ENCODE measurements around the gene MRPL11.

Gene MRPL11

DNA sequence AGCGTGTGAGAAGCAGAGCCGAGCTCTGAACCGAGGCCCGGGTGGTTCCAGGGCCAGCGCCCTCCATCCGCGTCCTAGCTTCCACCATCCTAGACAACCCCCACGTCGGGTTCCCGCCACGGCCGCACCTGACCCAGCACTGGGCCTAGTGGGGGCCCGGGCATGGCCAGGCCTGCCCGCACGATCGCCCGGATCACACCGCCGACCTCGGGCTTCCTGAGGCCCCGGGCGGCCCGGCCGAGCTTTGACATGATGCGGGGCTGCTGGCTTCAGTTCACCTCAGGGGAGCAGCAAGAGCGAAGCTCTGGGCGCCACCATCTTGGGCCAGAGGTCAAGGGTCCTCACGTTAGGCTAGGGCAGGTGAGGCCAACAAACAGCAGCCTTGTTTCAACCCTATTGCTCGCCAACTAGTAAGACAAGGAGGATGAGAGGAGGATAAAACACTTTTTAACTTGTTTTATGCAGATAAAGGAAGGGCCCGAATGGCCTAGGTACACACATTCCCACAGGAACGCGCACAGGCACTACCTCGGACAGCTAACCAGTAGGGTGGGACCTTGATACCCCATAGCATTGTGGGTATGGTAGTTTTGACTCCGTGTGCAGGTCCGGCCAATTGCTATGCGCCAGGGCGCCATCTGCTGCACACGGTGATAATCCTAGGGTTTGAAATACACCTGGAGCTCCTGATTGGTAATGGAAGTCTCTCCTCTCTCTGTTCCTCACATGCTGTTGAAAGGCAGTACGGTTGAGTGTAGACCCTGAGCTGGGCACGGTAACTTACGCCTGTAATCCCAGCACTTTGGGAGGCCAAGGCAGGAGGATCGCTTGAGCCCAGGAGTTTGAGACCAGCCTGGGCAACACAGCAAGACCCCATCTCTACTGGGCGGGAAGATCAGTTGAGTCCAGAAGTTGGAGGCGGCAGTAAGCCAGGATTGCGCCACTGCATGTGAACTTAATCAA lies at the start of gene MRPL11:
MRPL11 (minus strand) TSS at position 345 of the 963 bp plus-strand sequence; CDS start at position 251, 94 bp downstream.
- DNase-seq (ENCODE audit: low read depth, low spot score), result peak; percentile 86

DNA sequence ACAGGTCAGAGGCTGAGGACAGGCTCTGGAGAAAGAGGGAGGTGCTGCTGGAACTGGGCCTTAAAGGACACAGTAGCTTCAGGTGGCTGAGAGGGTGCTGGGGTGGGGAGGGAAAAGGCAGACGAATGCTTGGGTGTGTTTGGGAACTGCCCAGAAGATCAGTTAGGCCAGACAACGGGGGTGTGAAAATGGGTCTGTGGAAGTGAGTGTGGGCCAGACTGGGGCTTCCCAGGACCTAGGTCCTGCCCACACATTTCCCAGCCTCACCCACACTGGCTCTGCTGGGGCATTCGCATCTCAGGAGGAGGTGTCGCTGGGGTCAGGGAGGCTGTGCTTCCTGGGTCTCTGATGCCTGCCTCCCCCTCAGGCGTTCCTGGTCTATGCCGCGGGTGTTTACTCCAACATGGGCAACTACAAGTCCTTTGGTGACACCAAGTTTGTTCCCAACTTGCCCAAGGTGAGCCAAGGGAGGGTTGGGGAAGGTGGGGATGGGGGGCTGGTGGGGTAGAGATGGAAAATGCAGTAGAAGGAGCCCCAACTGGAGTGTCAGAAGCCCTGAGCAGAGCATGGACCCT lies 46.2 kb upstream of the MRPL11 start:
- DNase-seq (ENCODE audit: low read depth, low spot score), result no peak

DNA sequence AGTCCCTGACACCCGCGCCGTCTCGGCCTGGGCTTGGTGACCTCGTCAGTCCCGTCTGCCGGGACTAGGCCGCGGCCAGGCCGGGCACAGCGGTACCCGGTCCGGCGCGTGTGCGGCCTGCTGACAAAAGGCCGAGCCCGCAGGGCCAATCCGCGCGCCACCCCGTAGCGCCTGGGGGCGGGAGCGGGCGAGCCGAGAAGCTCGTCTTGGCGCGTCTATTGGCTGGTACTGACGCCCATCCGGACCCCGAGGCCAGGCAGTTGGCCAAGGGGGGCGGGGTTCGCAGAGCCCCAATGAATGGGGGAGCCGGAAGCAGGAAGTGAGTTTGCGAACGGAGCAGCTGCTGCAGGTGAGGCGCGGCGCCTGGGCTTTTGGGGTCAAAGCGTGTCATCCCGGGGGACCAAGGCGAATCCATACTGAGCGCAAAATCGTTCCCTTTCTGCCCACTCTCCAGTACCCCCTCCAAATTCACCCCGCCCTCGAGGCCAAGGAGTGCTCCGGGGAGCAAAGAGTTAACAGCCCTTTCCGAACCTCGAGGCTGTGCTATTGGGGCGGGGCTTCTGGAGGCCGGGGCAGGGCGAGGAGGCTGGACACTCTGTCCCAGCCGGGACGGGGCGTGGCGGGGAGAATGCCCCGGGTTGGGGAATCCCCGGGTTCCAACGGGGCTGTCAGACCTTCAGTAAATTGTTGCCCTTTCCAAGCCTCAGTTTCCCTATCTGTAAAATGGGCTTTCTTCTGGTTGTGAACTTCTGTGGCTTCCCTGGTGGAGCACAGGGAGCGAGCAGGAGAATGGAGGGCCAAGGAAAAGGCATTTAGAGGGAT lies 41.7 kb upstream of the MRPL11 start, which contains the start of gene DPP3:
DPP3 (plus strand) TSS at position 318 of the 822 bp plus-strand sequence. CDS start 1,767 bp downstream, outside the sequence.
- DNase-seq (ENCODE audit: low read depth, low spot score), result peak; percentile 84

DNA sequence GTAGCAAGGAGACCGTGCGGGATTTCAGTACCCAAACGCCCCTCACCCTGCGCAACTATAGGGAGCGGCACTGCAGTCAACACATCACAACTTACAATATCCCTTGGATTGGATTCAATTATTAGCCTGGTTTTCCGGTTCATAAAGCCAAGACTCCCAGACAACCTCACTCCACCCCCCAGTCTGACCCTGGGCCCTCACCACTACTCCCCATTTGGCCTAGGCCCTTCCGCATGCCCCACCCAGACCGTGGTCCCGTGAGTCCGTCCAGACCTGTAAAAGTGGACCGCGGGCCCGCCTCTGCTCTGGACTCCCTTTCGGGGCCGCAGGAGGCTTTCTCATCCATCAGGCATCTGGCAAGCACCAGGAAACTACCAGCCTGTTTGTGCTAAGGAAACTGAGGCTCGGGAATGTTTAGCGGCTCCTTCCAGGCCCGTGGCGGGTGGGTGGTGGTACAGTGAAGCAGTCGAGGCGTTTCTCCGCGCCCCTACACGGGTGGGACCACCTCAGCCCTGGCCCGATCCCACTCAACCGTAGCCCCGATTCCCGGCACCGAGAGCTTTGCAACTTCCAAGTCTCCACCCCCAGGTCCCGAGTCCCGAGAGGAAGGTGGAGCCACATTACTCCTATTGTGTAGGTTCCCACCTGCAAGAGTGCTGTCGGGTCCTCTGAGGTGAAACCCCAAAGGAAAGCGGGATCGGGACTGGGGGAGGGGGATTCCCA lies 40.9 kb upstream of the MRPL11 start:
- no peak for DNase-seq (ENCODE audit: low read depth, low spot score)

DNA sequence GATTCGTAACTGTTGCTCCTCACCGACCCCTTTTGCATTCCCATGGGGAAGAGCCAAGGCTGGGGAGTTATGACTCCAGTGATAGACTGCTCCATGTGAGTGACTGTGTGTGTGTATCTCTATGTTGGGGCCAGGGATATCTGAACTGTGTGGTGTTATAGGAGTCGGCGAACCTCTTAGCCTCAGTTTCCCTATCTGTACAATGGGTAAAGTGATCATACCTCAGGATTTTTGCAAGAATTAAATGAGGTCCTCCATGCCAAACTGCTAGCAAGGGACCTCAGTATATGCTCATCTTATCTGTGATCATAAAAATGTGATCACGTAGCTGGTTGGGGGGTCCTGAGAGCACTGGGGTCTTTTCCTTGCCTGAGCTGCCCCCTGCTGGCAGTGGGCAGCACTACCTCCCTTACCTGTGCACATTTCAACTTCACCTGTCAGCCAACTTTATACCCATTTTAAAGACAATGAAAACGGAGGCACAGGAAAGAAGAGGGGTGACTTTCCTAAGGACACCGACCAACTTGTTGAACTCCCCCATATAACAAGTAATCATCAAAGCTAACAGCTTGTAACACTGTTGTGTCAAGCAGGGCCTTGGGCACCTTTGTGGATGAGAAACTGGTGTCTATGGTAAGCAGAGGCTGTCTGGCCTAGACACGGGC lies 40.2 kb upstream of the MRPL11 start:
- DNase-seq (ENCODE audit: low read depth, low spot score), result no peak

DNA sequence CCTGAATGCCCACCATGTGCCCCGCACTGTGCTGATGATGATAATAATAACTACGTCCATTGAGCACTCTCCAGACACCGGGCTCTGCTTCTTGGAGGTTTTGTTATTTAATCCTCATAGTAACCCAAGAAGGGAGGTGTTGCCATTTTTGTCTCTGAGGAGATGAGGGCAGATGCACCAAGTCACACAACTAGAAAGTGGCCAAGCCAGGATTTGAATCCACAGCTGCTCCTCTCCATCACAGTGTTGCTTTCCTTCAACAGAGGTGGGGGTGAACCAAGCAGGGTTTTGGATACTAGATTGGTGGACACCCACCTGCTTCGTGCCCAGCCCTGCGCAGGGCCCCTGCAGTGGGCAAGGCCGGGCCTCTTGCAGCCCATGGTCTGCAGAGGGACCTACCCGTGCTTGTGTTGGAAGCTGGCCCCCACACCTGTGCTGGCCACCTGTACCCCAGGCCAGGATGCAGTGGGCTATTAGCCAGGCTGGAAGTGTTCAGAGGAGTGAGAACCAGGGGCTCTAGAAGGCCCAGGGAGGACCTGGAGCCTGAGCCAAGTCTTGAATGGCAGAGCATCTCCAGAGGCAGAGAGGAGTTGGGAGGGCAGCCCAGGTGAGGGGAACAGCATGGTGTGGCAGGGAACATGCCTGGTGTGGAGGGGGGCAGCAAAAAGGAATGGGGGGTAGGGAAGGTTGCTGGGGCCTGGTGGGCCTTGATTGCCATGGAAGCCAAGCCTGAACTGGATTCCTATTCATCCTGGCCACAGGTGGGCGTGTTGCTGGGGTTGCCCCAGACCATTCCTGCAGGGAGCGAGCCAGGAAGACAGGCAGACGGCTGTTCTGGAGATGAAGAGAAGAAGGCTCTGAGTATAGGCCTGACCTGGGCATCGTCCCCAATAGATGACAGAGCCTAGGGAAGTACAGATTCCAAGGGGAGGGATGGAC lies 38.9 kb upstream of the MRPL11 start:
- DNase-seq (ENCODE audit: low read depth, low spot score), result no peak

DNA sequence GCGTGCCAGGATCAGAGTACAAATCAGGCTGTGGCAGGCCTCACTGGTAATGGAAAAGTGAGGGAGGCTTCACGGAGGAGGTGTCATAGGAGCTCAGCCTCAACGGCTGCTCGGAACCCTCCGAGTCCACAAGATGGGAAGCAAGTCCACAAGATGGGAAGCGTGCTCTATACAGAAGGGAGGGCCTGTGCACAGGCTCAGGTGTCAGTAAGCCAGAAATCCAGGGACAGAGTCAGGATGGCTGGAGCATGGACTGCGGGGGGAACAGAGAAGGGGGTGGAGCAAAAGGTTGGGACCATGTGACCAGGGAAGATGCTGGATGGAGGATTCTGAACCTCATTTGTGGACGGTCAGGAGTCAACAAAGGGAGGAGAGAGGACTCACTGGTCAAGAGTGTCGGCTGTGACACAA lies 38.2 kb upstream of the MRPL11 start:
- no peak for DNase-seq (ENCODE audit: low read depth, low spot score)

DNA sequence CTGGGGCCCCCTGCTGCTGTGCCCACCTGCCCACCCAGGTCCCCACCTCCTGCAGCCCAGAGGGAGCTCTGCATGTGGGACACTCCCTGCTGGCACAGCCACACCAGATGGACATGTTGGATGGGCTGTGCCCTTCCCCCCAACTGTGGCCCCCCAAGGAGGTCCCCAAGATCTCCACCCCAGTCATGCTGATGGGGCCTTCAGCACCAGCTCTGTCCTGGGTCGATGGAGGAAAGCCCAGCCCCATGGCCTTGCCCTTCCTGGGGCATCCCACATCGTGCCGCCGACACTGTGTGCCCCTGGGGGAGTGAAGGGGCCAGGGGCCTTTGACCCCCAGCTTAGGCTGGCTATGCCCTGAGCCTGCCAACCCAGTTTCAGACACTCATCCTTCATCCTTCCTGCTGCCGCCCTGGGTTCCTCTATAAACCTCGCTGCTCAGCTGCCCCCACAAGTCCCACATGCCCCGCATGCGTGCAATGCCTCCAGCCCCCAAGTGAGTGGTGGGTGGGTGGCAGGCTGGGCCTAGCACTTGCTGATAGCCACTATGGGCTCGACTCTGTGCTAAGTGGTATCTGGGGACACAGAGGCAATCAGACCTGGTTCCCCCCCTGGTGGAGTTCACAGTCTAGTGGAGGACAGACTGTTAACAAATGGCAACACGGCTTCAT lies 37.7 kb upstream of the MRPL11 start:
- DNase-seq (ENCODE audit: low read depth, low spot score), result no peak

DNA sequence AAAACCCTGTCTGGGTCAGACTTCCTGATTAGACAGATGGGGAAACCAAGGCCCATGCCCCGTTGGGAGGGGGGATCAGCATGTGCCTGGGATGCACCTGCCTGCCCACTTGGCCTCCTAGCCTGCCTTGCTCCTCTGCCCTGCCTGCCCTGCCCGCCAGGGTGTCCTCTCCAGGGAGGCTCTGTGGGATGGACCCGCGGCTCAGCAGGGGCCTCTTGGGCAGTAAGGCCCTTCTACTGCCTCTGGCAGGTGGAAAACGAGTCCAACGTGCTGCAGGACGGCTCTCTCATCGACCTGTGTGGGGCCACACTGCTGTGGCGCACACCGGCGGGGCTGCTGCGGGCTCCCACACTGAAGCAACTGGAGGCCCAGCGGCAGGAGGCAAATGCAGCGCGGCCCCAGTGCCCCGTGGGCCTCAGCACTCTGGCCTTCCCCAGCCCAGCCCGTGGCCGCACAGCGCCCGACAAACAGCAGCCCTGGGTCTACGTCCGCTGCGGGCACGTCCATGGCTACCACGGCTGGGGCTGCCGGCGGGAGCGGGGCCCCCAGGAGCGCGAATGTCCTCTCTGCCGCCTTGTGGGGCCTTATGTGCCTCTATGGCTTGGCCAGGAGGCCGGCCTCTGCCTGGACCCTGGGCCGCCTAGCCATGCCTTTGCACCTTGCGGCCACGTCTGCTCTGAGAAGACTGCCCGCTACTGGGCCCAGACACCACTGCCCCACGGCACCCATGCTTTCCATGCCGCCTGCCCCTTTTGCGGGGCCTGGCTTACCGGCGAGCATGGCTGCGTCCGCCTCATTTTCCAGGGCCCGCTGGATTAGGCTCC lies 36.9 kb upstream of the MRPL11 start:
- DNase-seq (ENCODE audit: low read depth, low spot score), result no peak

DNA sequence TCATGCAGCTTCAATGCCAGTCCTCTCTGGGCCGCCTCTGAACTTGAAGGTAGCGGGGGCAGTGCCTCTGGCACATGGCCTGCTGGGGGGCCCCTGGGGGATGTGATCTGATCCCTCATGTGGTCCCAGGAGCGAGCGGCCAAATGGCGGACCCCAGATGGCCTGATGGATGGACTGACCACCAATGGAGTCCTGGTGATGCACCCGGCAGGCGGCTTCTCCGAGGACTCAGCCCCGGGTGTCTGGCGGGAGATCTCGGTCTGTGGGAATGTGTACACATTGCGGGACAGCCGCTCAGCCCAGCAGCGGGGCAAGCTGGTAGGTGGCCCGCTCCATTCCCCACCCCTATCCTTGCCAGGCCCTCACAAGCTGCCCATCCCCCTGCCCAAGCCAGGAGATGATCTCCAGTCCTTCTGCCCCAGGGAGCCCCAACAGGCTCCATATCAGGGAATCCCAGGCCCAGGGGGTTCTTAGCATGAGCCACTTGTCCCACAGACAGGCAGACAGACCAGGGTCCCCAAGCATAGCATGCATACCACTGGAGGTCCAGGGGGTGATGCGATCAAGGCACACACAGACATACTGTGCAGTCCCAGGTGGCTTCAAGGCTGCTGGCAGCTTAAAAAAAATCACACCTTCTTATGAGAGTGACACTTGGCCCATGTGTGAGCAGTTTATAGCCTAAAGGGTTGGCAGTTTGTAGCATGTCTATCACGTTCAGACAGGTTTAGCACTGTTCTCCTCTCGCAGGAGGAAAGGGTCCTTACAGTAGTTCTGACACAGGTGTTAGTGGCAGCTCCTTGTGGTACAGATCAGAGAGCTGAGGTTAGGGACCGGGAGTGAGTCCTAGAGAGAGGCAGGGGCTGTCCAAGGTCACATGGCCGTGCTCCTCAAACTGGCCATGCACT lies 35.2 kb upstream of the MRPL11 start:
- DNase-seq (ENCODE audit: low read depth, low spot score), result no peak

DNA sequence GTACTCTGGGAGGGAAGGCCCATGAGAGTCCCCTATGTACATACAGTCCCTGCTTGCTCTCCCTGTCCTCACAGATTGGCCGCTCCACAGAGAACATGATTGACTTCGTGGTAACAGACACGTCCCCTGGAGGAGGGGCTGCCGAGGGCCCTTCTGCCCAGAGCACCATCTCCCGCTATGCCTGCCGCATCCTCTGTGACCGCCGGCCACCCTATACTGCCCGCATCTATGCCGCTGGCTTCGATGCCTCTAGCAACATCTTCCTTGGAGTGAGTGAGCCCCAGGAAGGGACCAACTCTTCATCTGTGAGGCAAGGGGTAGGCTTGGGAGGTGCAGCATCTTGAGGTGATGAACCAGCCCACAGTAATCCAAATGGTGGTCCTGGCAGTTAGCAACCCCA lies 34.5 kb upstream of the MRPL11 start:
- no peak for DNase-seq (ENCODE audit: low read depth, low spot score)

DNA sequence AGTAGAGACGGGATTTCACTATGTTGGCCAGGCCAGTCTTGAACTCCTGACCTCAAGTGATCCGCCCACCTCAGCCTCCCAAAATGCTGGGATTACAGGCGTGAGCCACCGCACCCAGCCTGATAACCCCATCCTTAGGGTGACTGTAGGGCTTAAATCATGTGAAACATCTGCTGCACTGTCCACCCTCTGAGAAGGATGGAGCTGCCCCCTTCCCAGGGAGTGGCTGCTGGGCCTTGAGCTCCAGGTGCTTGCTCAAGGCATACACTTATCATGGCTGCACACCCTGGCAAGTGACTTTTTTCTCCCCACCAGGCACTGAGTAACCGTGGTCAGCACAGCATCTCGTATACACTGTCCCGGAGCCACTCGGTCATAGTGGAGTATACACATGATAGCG lies 33.4 kb upstream of the MRPL11 start:
- DNase-seq (ENCODE audit: low read depth, low spot score), result no peak

DNA sequence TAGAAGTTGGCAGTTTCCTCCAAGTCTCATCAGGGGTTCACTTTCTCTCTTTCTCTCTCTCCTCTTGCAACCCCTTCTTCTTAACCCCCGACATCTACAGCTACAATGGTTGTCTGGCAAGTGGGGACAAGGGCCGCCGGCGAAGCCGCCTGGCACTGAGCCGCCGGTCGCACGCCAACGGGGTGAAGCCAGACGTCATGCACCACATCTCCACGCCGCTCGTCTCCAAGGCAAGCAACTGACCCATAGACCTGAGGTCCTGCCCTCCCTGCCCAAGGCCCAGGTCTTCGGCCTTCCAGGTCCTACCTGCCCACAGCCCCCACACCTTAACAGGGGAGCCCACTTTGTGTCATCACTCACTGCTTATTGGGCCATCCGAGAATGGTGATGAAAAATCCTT lies 32.5 kb upstream of the MRPL11 start:
- no peak for DNase-seq (ENCODE audit: low read depth, low spot score)

DNA sequence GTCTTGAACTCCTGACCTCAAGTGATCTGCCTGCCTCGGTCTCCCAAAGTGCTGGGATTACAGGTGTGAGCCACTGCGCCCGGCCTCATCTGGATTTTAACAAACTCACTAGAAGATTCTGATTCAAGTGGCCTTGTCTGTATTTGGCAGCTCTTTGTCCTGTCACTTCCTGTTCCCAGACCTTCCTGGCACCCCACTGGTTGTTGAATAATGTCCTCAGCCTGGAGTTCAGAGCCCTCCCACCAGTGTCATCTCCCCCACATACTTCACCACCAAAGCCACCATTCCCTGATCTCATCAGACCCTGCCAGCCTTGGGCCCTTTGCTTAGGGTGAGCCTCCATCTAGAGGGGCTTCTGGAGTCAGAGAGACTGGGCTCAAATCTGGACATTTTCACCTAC lies 31.4 kb upstream of the MRPL11 start:
- no peak for DNase-seq (ENCODE audit: low read depth, low spot score)

DNA sequence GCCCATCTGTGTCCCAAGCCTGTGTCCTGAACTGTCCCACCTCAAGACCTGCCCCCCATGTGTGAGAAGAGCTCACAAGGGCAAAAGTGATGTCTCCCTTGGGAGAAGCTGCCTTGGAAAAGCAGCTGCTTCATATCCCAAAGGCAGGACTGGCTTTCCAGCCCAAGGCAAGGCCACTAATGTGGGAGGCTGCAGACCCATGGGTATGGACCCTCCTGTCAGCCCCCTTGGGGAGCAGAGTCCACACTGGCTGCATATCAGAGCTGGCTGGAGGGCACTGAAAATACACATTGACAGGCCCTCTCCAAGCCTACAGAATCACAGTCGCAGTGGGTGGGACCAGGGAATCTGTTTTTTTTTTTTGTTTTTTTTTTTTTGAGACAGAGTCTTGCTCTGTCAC lies 30.8 kb upstream of the MRPL11 start:
- DNase-seq (ENCODE audit: low read depth, low spot score), result no peak

DNA sequence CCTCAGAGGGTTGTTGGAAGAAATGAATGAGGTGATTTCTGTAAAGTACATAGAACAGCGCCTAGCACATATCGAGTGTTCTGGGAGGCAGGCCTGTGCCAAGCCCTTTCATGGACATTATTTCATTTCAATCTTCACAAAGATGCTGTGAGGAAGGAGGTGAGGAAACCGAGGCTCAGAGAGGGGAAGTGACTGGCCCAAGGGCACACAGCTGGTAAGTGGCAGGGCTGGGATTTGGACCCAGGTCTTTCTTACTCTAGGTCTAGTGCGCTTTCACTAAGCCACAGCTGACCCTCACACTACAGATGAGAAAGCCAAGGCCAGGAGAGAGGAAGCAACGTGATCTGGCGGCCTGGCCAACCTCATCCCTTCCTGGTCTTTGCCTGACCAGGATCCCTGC lies 30.0 kb upstream of the MRPL11 start:
- no peak for DNase-seq (ENCODE audit: low read depth, low spot score)

DNA sequence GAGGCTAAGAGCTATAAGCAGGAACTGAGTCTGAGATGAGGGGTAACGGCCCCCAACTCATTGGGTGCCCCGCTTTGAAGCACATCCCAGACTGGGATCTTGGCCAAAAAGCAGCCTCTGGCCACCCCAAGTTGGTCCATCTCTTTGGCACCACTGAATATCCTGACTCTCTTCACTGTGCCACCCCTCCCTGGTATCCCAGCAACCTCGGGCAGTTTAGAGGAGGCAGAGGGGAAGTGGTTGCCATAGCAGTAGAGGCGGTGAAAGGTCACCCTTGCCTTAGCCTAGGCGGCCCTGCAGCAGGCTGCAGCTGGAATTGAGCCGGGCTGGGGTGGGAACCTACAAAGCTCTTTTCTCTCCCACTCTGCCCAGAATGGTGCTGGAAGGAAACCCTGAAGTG lies 29.1 kb upstream of the MRPL11 start:
- DNase-seq (ENCODE audit: low read depth, low spot score), result no peak
